GM18517 (cell line): ENCODE measurements around the gene ARHGAP22.
"Not testable (repeated sequence)": the region's sequence is repeated elsewhere in the genome, so short reads cannot be mapped to it uniquely, and the experiment has no call there.

Source experiments
- ATAC-seq: cut with Tn5 transposase; IDR thresholded peaks from one replicate; pipeline ENCODE4 v1.9.1; 2021; ENCODE audit warnings: mild to moderate bottlenecking, moderate library complexity; ENCODE audit not compliant: unreplicated experiment

The ARHGAP22 gene

GRCh38 chr10:48442090-48442808 is 162.6 kb downstream of the ARHGAP22 start:
- ATAC-seq, result no peak

GRCh38 chr10:48440771-48441170 is 164.1 kb downstream of the ARHGAP22 start:
- no peak for ATAC-seq

- no peak for ATAC-seq
Observed at GRCh38 chr10:48439581-48440041, 165.3 kb downstream of the ARHGAP22 start.

GRCh38 chr10:48439031-48439430 is 165.8 kb downstream of the ARHGAP22 start:
- ATAC-seq, result no peak

GRCh38 chr10:48437546-48437945 is 167.3 kb downstream of the ARHGAP22 start:
- ATAC-seq, result no peak

- no peak for ATAC-seq
Observed at GRCh38 chr10:48431871-48432270, 173.0 kb downstream of the ARHGAP22 start.

GRCh38 chr10:48430402-48430993 is 174.4 kb downstream of the ARHGAP22 start:
- no peak for ATAC-seq

- no peak for ATAC-seq
Observed at GRCh38 chr10:48429309-48429708, 175.6 kb downstream of the ARHGAP22 start.

- no peak for ATAC-seq
Observed at GRCh38 chr10:48428896-48429295, 176.0 kb downstream of the ARHGAP22 start.

- ATAC-seq, result no peak
Observed at GRCh38 chr10:48423884-48424283, 181.0 kb downstream of the ARHGAP22 start.

GRCh38 chr10:48421862-48422261 is 183.0 kb downstream of the ARHGAP22 start:
- not testable (repeated sequence) for ATAC-seq

- ATAC-seq, result no peak
Observed at GRCh38 chr10:48419714-48420113, 185.2 kb downstream of the ARHGAP22 start.

GRCh38 chr10:48418189-48418788 is 186.6 kb downstream of the ARHGAP22 start:
- no peak for ATAC-seq

- no peak for ATAC-seq
Observed at GRCh38 chr10:48417374-48417773, 187.5 kb downstream of the ARHGAP22 start.

- ATAC-seq, result no peak
Observed at GRCh38 chr10:48416584-48417232, 188.2 kb downstream of the ARHGAP22 start.

GRCh38 chr10:48414778-48415177 is 190.1 kb downstream of the ARHGAP22 start:
- no peak for ATAC-seq

- ATAC-seq, result no peak
Observed at GRCh38 chr10:48414160-48414559, 190.7 kb downstream of the ARHGAP22 start.

GRCh38 chr10:48412933-48413332 is 191.9 kb downstream of the ARHGAP22 start:
- no peak for ATAC-seq

GRCh38 chr10:48412081-48412480 is 192.8 kb downstream of the ARHGAP22 start:
- ATAC-seq, result no peak

GRCh38 chr10:48411510-48411909 is 193.4 kb downstream of the ARHGAP22 start:
- ATAC-seq, result no peak

GRCh38 chr10:48410503-48410902 is 194.4 kb downstream of the ARHGAP22 start:
- ATAC-seq, result no peak

- no peak for ATAC-seq
Observed at GRCh38 chr10:48406658-48407057, 198.2 kb downstream of the ARHGAP22 start.
